Neural cell (in vitro differentiated cells): ENCODE data around the gene JPH2. TPM values are rescaled to one million over a fixed set of nuclear protein-coding genes. Genes with fewer than 3 reads are reported as not detected.

Source experiments
- H2AFZ ChIP-seq: fragments of 200-600, 300-800 bp; sonication (generic), shearing (Covaris generic); 2 replicates; pipeline ENCODE4 v1.6.0; 2014; ENCODE audit warnings: low read depth, mild to moderate bottlenecking, antibody characterized with exemption, low read length, moderate library complexity
- H3F3A ChIP-seq: fragments of 200-600 bp; shearing (Covaris generic); 2 replicates; pipeline ENCODE4 v1.6.1; 2016; ENCODE audit warnings: mild to moderate bottlenecking, moderate library complexity, mixed read lengths, antibody characterized with exemption, low read length; ENCODE audit not compliant: insufficient read depth, poor library complexity, severe bottlenecking
- H3K27ac ChIP-seq: fragments of 200-600, 300-800 bp; sonication (generic), shearing (Covaris generic); 2 replicates; pipeline ENCODE4 v1.5.1; 2014; ENCODE audit warnings: mild to moderate bottlenecking, low read length, moderate library complexity
- H3K27me3 ChIP-seq: fragments of 300-800, 200-600 bp; sonication (generic), shearing (Covaris generic); 2 replicates; pipeline ENCODE4 v1.6.0; 2014; ENCODE audit warnings: mild to moderate bottlenecking, low read depth, low read length, moderate library complexity; ENCODE audit not compliant: insufficient read depth
- H3K36me3 ChIP-seq: fragments of 300-800, 200-600 bp; sonication (generic), shearing (Covaris generic); 2 replicates; pipeline ENCODE4 v1.5.1; 2014; ENCODE audit warnings: mild to moderate bottlenecking, antibody characterized with exemption, low read length, moderate library complexity; ENCODE audit not compliant: insufficient read depth
- H3K4me2 ChIP-seq: fragments of 300-800, 200-600 bp; sonication (generic), shearing (Covaris generic); 2 replicates; pipeline ENCODE4 v1.6.0; 2014; ENCODE audit warnings: mild to moderate bottlenecking, low read length
- H3K4me3 ChIP-seq: fragments of 300-800, 200-600 bp; sonication (generic), shearing (Covaris generic); 2 replicates; pipeline ENCODE4 v1.5.1; 2014; ENCODE audit warnings: mild to moderate bottlenecking, low read length, moderate library complexity
- H3K79me2 ChIP-seq: fragments of 200-600 bp; shearing (Covaris generic); replicated peaks from 2 replicates; pipeline ENCODE4 v1.6.0; 2014; ENCODE audit warnings: mild to moderate bottlenecking, low read length, moderate library complexity; ENCODE audit not compliant: insufficient read depth
- H3K9ac ChIP-seq: fragments of 300-800, 200-600 bp; sonication (generic), shearing (Covaris generic); 2 replicates; pipeline ENCODE4 v1.6.1; 2016; ENCODE audit warnings: mild to moderate bottlenecking, low read length, mixed read lengths
- H3K9me2 ChIP-seq: fragments of 200-600 bp; shearing (Covaris generic); 2 replicates; pipeline ENCODE4 v1.6.1; 2016; ENCODE audit warnings: mild to moderate bottlenecking, low read length, mixed read lengths; ENCODE audit not compliant: insufficient read depth
- H3K9me3 ChIP-seq: fragments of 200-600, 300-800 bp; sonication (generic), shearing (Covaris generic); 2 replicates; pipeline ENCODE4 v1.6.1; 2016; ENCODE audit warnings: mild to moderate bottlenecking, mixed run types, low read length, moderate library complexity, mixed read lengths
- H4K20me1 ChIP-seq: fragments of 200-600 bp; shearing (Covaris generic); 2 replicates; pipeline ENCODE4 v1.6.1; 2016; ENCODE audit warnings: mild to moderate bottlenecking, mixed run types; ENCODE audit not compliant: insufficient read depth
- EP300 ChIP-seq: fragments of 450-650 bp; conservative IDR thresholded peaks from 2 replicates; pipeline ENCODE4 v1.6.1; 2014; ENCODE audit warnings: antibody characterized with exemption, mild to moderate bottlenecking, moderate library complexity; ENCODE audit not compliant: poor library complexity, severe bottlenecking
- EZH2 ChIP-seq: fragments of 200-600, 300-800 bp; shearing (Covaris generic), sonication (generic); IDR thresholded peaks from 2 replicates; pipeline ENCODE4 v1.6.1; 2014; ENCODE audit warnings: antibody characterized with exemption, low read length, borderline replicate concordance, mild to moderate bottlenecking; ENCODE audit not compliant: insufficient read depth, poor library complexity, severe bottlenecking
- MXI1 ChIP-seq: fragments of 450-650 bp; conservative IDR thresholded peaks from 2 replicates; pipeline ENCODE4 v1.6.1; 2014; ENCODE audit warnings: antibody characterized with exemption, mild to moderate bottlenecking; ENCODE audit not compliant: poor library complexity, severe bottlenecking
- POLR2AphosphoS5 ChIP-seq: IDR thresholded peaks from 2 replicates; pipeline ENCODE4 v1.6.1; 2012
- RAD21 ChIP-seq: fragments of 450-650 bp; conservative IDR thresholded peaks from 2 replicates; pipeline ENCODE4 v1.6.1; 2014; ENCODE audit warnings: antibody characterized with exemption, mild to moderate bottlenecking, moderate library complexity
- SMC3 ChIP-seq: fragments of 450-650 bp; conservative IDR thresholded peaks from 2 replicates; pipeline ENCODE4 v1.6.1; 2014; ENCODE audit warnings: antibody characterized with exemption, mild to moderate bottlenecking, moderate library complexity; ENCODE audit not compliant: poor library complexity
- TAF1 ChIP-seq: IDR thresholded peaks from 2 replicates; pipeline ENCODE4 v1.6.1; 2012; ENCODE audit warnings: low read depth
- polyA plus RNA-seq: library from polyadenylated mRNA; depleted of rRNA; stranded (reverse); fragments of >200 nt; gene quantifications from 2 replicates; pipeline ENCODE4 v1.2.3, GENCODE V29; 2014
- TF ChIP-seq, protein P1 (sequence below): IDR thresholded peaks from 2 replicates; pipeline ENCODE4 v1.6.1; 2012; ENCODE audit warnings: borderline replicate concordance
- TF ChIP-seq, protein P2 (sequence below): fragments of 450-650 bp; IDR thresholded peaks from 2 replicates; pipeline ENCODE4 v1.5.1; 2014; ENCODE audit warnings: antibody characterized with exemption, mild to moderate bottlenecking, moderate library complexity; ENCODE audit not compliant: poor library complexity, severe bottlenecking

The JPH2 gene
- polyA plus RNA-seq, 1 donor from 2014 or later: not detected

DNA sequence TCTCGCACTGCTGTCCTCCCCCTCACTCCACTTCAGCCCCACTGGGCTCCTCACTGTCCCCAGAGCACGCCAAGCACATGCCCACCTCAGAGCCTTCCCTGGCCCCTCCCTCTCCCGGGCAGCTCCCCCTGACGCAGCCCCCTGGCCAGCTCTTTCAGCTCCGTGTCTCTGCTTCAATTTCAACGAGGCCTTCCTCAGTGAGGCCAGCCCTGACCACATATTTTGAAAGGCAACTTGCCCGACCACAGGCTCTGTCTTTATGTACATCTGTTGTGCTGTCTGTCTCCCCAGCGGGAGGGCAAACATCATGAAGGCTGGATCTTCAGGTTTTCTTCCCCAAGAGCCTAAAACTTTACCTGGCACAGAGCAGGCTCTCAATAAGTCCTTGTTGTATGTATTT, 44.6 kb downstream of the JPH2 start:
- no peaks in the 10 kb centered on the region for H3K36me3 ChIP-seq
- H3K4me2 ChIP-seq: no peak overlapping the region
- no peaks in the 10 kb centered on the region for H3K9me3 ChIP-seq
- no peak overlapping the region for H2AFZ ChIP-seq
- H3K79me2 ChIP-seq: no peaks in the 10 kb centered on the region
- H3K27ac ChIP-seq: no peak overlapping the region
- no peak overlapping the region for H3K9ac ChIP-seq
- H3K27me3 ChIP-seq: no peaks in the 10 kb centered on the region
- no peak overlapping the region for H3K4me3 ChIP-seq
- no peak for TF ChIP-seq SMC3
- TF ChIP-seq MXI1: no peak
- TF ChIP-seq, protein P1, sequence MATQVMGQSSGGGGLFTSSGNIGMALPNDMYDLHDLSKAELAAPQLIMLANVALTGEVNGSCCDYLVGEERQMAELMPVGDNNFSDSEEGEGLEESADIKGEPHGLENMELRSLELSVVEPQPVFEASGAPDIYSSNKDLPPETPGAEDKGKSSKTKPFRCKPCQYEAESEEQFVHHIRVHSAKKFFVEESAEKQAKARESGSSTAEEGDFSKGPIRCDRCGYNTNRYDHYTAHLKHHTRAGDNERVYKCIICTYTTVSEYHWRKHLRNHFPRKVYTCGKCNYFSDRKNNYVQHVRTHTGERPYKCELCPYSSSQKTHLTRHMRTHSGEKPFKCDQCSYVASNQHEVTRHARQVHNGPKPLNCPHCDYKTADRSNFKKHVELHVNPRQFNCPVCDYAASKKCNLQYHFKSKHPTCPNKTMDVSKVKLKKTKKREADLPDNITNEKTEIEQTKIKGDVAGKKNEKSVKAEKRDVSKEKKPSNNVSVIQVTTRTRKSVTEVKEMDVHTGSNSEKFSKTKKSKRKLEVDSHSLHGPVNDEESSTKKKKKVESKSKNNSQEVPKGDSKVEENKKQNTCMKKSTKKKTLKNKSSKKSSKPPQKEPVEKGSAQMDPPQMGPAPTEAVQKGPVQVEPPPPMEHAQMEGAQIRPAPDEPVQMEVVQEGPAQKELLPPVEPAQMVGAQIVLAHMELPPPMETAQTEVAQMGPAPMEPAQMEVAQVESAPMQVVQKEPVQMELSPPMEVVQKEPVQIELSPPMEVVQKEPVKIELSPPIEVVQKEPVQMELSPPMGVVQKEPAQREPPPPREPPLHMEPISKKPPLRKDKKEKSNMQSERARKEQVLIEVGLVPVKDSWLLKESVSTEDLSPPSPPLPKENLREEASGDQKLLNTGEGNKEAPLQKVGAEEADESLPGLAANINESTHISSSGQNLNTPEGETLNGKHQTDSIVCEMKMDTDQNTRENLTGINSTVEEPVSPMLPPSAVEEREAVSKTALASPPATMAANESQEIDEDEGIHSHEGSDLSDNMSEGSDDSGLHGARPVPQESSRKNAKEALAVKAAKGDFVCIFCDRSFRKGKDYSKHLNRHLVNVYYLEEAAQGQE: no peak
- TF ChIP-seq, protein P2, sequence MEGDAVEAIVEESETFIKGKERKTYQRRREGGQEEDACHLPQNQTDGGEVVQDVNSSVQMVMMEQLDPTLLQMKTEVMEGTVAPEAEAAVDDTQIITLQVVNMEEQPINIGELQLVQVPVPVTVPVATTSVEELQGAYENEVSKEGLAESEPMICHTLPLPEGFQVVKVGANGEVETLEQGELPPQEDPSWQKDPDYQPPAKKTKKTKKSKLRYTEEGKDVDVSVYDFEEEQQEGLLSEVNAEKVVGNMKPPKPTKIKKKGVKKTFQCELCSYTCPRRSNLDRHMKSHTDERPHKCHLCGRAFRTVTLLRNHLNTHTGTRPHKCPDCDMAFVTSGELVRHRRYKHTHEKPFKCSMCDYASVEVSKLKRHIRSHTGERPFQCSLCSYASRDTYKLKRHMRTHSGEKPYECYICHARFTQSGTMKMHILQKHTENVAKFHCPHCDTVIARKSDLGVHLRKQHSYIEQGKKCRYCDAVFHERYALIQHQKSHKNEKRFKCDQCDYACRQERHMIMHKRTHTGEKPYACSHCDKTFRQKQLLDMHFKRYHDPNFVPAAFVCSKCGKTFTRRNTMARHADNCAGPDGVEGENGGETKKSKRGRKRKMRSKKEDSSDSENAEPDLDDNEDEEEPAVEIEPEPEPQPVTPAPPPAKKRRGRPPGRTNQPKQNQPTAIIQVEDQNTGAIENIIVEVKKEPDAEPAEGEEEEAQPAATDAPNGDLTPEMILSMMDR: no peak
- no peak for TF ChIP-seq POLR2AphosphoS5
- no peak for TF ChIP-seq TAF1
- TF ChIP-seq RAD21: no peak
- TF ChIP-seq EZH2: no peak
- no peaks in the 10 kb centered on the region for H3K9me2 ChIP-seq
- H3F3A ChIP-seq: no peaks in the 10 kb centered on the region
- no peaks in the 10 kb centered on the region for H4K20me1 ChIP-seq

DNA sequence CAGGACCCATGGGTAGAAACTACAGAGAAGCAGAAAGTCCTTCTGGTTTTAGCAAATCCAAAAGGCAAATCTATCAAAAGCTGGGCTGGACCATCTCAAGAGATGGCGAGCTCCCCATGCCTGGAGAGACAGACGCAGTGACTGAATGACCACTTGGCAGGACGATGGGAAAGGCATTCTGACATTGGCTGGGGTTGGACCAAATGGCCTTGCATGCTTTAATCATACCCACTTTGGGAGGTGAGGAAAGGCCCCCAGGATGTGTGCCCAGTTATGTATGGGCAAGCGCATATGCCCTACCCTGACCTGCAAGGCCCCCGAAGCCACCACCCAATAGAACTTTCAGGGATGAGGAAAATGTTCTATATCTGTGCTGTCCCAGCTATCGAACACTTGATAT, 45.1 kb downstream of the JPH2 start:
- Histone ChIP-seq H2AFZ (no peak overlapping the region), H3K4me3 (no peak overlapping the region), H3K9me3 (no peaks in the 10 kb centered on the region), H3K79me2 (no peaks in the 10 kb centered on the region), H3K27ac (no peak overlapping the region), H3K9me2 (no peaks in the 10 kb centered on the region), H3K4me2 (no peak overlapping the region), H3K9ac (no peak overlapping the region), H4K20me1 (no peaks in the 10 kb centered on the region), H3F3A (no peaks in the 10 kb centered on the region), H3K36me3 (no peaks in the 10 kb centered on the region), H3K27me3 (no peaks in the 10 kb centered on the region)
- TF ChIP-seq SMC3 (no peak), RAD21 (no peak), EZH2 (no peak), POLR2AphosphoS5 (no peak), EP300 (no peak), MXI1 (no peak), TAF1 (no peak)
- TF ChIP-seq, protein P1: no peak
- TF ChIP-seq, protein P2: no peak
